Ectodermal cell (in vitro differentiated cells): ENCODE results near the gene PLEKHH2.

ENCODE experiments used
- H3K27ac ChIP-seq: 2 replicates; pipeline ENCODE4 v1.7.0; 2013; ENCODE audit warnings: mild to moderate bottlenecking, low read depth, low read length; ENCODE audit not compliant: insufficient read depth, poor library complexity, severe bottlenecking
- H3K27me3 ChIP-seq: 2 replicates; pipeline ENCODE4 v1.7.0; 2013; ENCODE audit warnings: mild to moderate bottlenecking, low read length; ENCODE audit not compliant: insufficient read depth, control insufficient read depth, poor library complexity, severe bottlenecking
- H3K36me3 ChIP-seq: one replicate; pipeline ENCODE4 v1.7.0; 2013; ENCODE audit warnings: low read length; ENCODE audit not compliant: control insufficient read depth, insufficient read depth
- H3K4me1 ChIP-seq: one replicate; pipeline ENCODE4 v1.7.0; 2013; ENCODE audit warnings: low read length; ENCODE audit not compliant: control insufficient read depth, insufficient read depth
- H3K4me3 ChIP-seq: 2 replicates; pipeline ENCODE4 v1.7.0; 2013; ENCODE audit warnings: low read depth, low read length, control low read depth; ENCODE audit not compliant: insufficient read depth
- H3K9me3 ChIP-seq: 2 replicates; pipeline ENCODE4 v1.7.0; 2013; ENCODE audit warnings: mild to moderate bottlenecking, low read length, moderate library complexity; ENCODE audit not compliant: control insufficient read depth
- WGBS, 2 experiments: methylation state at CpG; one replicate each; pipeline ENCODE4 v1.1.7; 2013; ENCODE audit warnings: missing lambda C conversion rate in 2 of 2; 5-methylcytosine and 5-hydroxymethylcytosine counted together

PLEKHH2 gene

GRCh38 chr2:43754180-43754579, 117.1 kb downstream of the PLEKHH2 start:
- H3K4me1 ChIP-seq: peaks cover 13% of the 10 kb centered on the region
- WGBS, 2 experiments: 80 to 85% methylated on average over 7 of the region's 7 CpGs
- no peaks in the 10 kb centered on the region for H3K9me3 ChIP-seq
- H3K4me3 ChIP-seq: no peak overlapping the region
- no peak overlapping the region for H3K27ac ChIP-seq
- no peaks in the 10 kb centered on the region for H3K36me3 ChIP-seq
- H3K27me3 ChIP-seq: no peaks in the 10 kb centered on the region

DNA sequence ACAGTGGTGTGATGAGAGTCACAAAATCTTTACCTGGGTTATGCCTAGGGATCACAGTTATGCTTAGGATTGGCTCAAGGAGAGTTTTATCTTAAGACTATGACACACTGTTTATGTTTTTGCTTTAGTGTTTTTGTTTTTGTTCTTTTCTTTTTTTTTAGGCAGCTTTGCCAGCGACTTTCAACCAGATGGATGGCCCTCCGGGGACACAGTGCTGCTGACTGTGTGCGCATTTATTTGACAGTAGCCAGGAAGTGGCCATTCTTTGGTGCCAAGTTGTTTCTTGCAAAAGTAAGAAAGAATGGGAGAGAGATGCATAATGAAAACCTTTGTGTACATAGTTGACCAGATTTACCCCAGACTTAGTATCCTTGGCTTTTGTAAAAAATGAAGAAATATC, 121.7 kb downstream of the PLEKHH2 start:
- Histone ChIP-seq H3K4me1 (peaks cover 4% of the 10 kb centered on the region), H3K36me3 (no peaks in the 10 kb centered on the region), H3K9me3 (no peaks in the 10 kb centered on the region), H3K27ac (no peak overlapping the region), H3K4me3 (no peak overlapping the region), H3K27me3 (no peaks in the 10 kb centered on the region)
- WGBS, 2 experiments: 82 to 86% methylated on average over 3 of the region's 3 CpGs

DNA sequence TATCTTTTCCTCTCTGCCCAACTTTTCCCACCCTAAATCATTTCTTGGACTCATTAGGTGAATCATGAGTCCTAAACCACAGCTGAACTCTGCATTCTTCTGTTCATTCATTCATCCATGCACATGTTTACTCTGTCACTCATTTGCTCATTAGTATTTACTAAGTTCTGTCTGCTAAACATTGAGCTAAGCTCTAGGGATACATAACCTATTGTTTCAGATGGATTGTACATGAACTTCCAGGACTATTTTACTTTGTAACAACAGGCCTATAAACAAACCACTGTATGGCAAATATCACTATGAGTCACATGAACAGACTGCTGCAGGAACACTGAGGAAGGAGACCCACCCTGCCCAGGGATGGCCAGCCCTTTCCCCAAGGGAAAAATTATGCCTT, 122.1 kb downstream of the PLEKHH2 start:
- no peaks in the 10 kb centered on the region for H3K27me3 ChIP-seq

GRCh38 chr2:43762286-43762685, 125.2 kb downstream of the PLEKHH2 start:
- 69 to 90% methylated on average over 2 of the region's 3 CpGs for WGBS, 2 experiments

More for the DNA sequence above, 122.1 kb downstream of the PLEKHH2 start:
- Histone ChIP-seq H3K27ac (no peak overlapping the region), H3K36me3 (no peaks in the 10 kb centered on the region), H3K9me3 (no peaks in the 10 kb centered on the region), H3K4me3 (no peak overlapping the region), H3K4me1 (peaks cover 3% of the 10 kb centered on the region)

DNA sequence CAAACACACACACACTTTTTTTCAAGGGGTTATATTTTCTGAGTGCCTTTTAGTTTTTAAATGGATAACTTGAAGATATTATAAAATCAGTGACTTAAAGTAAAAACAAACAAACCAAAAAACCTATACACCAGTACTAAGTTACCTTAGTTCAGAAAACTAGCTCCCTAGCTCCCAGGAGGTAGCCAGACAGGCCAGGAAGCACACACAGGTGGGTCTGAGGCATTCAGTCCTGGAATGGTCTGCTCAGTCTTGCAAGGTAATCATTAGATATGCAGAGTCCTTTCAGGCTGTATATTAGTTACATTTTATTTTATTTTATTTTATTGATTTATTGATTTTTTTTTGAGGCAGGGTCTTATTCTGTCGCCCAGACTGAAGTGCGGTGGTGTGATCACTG, 126.0 kb downstream of the PLEKHH2 start:
- no peak overlapping the region for H3K4me3 ChIP-seq
- H3K4me1 ChIP-seq: no peaks in the 10 kb centered on the region
- H3K9me3 ChIP-seq: no peaks in the 10 kb centered on the region
- H3K36me3 ChIP-seq: no peaks in the 10 kb centered on the region
- no peaks in the 10 kb centered on the region for H3K27me3 ChIP-seq
- 91 to 100% methylated on average over 2 of the region's 2 CpGs for WGBS, 2 experiments
- no peak overlapping the region for H3K27ac ChIP-seq

More at GRCh38 chr2:43762286-43762685, 125.2 kb downstream of the PLEKHH2 start:
- Histone ChIP-seq H3K4me1 (no peaks in the 10 kb centered on the region), H3K27me3 (no peaks in the 10 kb centered on the region), H3K27ac (no peak overlapping the region), H3K9me3 (no peaks in the 10 kb centered on the region), H3K4me3 (no peak overlapping the region), H3K36me3 (no peaks in the 10 kb centered on the region)

DNA sequence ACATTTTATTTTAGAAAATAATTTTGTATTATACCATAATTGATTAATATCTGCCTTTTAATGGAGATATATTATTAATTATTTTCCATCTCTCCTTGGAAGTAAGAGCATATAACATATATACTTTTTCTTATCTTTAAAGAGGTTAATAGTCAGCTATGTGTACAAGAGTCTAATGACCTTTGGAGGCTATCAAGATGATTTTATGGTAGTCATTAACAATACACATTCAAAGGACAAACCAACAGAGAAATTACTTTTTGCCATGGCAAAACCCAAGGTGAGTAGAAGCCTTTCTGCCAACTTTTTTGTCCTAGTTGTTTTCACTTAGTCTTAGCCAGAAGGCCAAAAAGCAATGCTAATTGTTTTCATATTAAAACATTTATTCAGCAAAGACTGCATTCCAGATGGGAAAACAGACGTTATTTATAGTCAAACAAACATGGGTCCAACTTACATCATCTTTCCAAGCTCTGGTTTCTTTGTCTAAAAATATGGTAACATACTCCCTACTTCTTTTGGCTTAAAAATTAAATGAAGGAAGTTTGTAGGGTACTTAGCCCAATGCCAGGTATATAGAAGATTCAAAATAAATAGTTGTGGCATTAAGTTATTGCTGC, 127.1 kb downstream of the PLEKHH2 start:
- Histone ChIP-seq H3K4me1 (no peaks in the 10 kb centered on the region), H3K27me3 (no peaks in the 10 kb centered on the region), H3K36me3 (no peaks in the 10 kb centered on the region), H3K9me3 (no peaks in the 10 kb centered on the region), H3K4me3 (no peak overlapping the region), H3K27ac (no peak overlapping the region)
- 83 to 92% methylated on average over 1 of the region's 1 CpG for WGBS, 2 experiments

GRCh38 chr2:43766006-43766405, 128.9 kb downstream of the PLEKHH2 start:
- no peak overlapping the region for H3K4me3 ChIP-seq
- H3K27ac ChIP-seq: no peak overlapping the region
- 97% methylated on average over 4 of the region's 4 CpGs for WGBS, 2 experiments
- H3K36me3 ChIP-seq: no peaks in the 10 kb centered on the region
- no peaks in the 10 kb centered on the region for H3K9me3 ChIP-seq
- no peaks in the 10 kb centered on the region for H3K27me3 ChIP-seq
- no peaks in the 10 kb centered on the region for H3K4me1 ChIP-seq

GRCh38 chr2:43773876-43774613, 137.0 kb downstream of the PLEKHH2 start, which contains the start of gene DYNC2LI1:
TSS of gene DYNC2LI1 (plus strand) at chr2:43774039. CDS start at chr2:43774139, 100 bp downstream.
- Histone ChIP-seq H3K9me3 (no peaks in the 10 kb centered on the region), H3K4me3 (peak within 1 kb of the TSS; percentile 60), H3K27me3 (no peaks in the 10 kb centered on the region), H3K27ac (peak within 1 kb of the TSS; percentile 17), H3K4me1 (no peaks in the 10 kb centered on the region), H3K36me3 (peaks cover 3% of the 10 kb centered on the region)
- 2 to 3% methylated on average over 25 to 31 of the region's 31 CpGs for WGBS, 2 experiments

- Histone ChIP-seq H3K9me3 (no peaks in the 10 kb centered on the region), H3K4me3 (peak overlapping the region; percentile 60), H3K4me1 (no peaks in the 10 kb centered on the region), H3K27ac (no peak overlapping the region), H3K27me3 (no peaks in the 10 kb centered on the region), H3K36me3 (peaks cover 3% of the 10 kb centered on the region)
- WGBS, 2 experiments: 59 to 73% methylated on average over 7 of the region's 7 CpGs
Observed at GRCh38 chr2:43774617-43775016, 137.6 kb downstream of the PLEKHH2 start.

GRCh38 chr2:43776324-43776723, 139.3 kb downstream of the PLEKHH2 start:
- no peak overlapping the region for H3K27ac ChIP-seq
- no peaks in the 10 kb centered on the region for H3K9me3 ChIP-seq
- H3K36me3 ChIP-seq: peaks cover 3% of the 10 kb centered on the region
- H3K27me3 ChIP-seq: no peaks in the 10 kb centered on the region
- WGBS, 2 experiments: 97 to 100% methylated on average over 1 of the region's 1 CpG
- H3K4me3 ChIP-seq: no peak overlapping the region
- no peaks in the 10 kb centered on the region for H3K4me1 ChIP-seq
